ENCODE measurements around the gene CAMK1D. TPM values are rescaled to one million over a fixed set of nuclear protein-coding genes. Genes with fewer than 3 reads are reported as not detected.

Gene CAMK1D
- polyA plus RNA-seq, 1 donor: 8.4 TPM

DNA sequence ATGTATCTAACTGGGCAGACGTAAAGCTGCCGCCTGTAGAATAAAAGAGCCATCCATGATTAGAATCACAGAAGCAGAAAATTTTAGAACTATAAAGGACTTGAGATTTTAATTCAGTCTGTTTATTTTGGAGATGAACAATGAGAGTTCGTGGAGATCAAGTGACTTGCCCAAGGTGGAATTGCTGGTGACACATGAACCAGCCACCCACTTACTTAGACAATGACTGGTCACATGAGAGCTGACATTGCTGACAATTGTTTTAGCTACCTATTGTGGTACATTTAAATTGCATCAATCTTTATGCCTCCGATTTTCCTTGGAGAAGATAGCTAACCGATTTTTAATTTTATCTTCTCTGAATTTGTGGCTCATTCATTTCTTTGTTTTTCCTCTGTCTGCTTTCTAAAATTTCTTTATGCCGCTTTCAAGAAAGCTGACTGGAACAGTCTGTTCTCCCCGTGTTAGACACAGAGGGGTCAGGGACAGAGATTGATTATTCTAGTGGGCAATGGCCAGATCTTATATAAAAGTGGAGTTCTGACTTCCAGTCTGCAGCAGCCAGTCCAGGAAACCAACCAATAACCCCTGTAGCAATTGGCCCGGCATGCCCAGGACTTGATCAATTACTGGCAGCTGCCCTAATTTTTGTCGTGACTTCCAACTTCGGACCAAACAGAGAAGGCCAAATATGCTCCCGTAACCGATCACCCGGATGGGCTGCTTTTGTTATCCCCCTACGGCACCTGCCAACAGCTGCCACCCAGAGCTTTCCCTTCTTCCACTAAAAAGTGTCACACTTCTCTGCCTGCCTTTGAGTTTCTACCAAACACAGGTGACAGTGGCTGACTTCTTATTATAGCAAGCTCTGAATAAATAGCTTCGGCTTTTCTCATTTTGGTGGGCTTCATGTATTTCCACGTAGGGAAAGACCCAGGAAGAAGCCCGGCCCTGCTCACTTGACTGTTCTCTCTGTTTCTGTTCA, 241.6 kb downstream of the CAMK1D start:
- Histone ChIP-seq H3K27me3 (ENCODE audit: control insufficient read depth, insufficient read depth, low read length) (no peaks in the 10 kb centered on the region), H3K36me3 (ENCODE audit: control insufficient read depth, insufficient read depth, low read length) (no peaks in the 10 kb centered on the region), H3K4me1 (ENCODE audit: control insufficient read depth, insufficient read depth, low read length) (no peaks in the 10 kb centered on the region), H3K27ac (ENCODE audit: low read length) (no peak overlapping the region), H3K9me3 (ENCODE audit: control insufficient read depth, low read depth, low read length) (no peaks in the 10 kb centered on the region), H3K4me3 (ENCODE audit: low read length) (no peak overlapping the region)
- DNase-seq: no peak
- WGBS (ENCODE audit: insufficient coverage, low lambda C conversion rate): 96% methylated on average over 5 of the region's 17 CpGs

DNA sequence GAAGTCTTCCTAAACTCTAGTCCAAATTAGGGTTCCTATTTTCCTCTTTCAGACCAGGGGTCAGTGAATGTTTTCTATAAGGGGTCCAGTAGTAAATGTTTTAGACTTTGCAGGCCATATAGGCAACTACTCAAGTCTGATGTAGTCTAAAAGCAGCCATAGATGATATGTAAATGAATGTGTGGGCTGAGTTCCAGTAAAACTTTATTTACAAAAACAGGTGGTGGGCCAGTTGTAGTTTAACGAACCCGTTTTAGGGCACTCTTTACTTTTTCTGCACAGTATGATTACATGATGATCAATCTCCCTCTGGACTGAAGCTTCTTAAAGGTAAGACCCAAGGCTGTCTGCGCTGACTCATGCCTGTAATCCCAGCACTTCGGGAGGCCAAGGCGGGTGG, 243.6 kb downstream of the CAMK1D start:
- no peaks in the 10 kb centered on the region for H3K27me3 ChIP-seq (ENCODE audit: control insufficient read depth, insufficient read depth, low read length)
- H3K27ac ChIP-seq (ENCODE audit: low read length): no peak overlapping the region
- WGBS (ENCODE audit: insufficient coverage, low lambda C conversion rate): no CpG with 5 or more reads among the region's 5 CpGs
- H3K36me3 ChIP-seq (ENCODE audit: control insufficient read depth, insufficient read depth, low read length): no peaks in the 10 kb centered on the region
- H3K4me1 ChIP-seq (ENCODE audit: control insufficient read depth, insufficient read depth, low read length): no peaks in the 10 kb centered on the region
- no peak for DNase-seq
- no peaks in the 10 kb centered on the region for H3K9me3 ChIP-seq (ENCODE audit: control insufficient read depth, low read depth, low read length)
- no peak overlapping the region for H3K4me3 ChIP-seq (ENCODE audit: low read length)

DNA sequence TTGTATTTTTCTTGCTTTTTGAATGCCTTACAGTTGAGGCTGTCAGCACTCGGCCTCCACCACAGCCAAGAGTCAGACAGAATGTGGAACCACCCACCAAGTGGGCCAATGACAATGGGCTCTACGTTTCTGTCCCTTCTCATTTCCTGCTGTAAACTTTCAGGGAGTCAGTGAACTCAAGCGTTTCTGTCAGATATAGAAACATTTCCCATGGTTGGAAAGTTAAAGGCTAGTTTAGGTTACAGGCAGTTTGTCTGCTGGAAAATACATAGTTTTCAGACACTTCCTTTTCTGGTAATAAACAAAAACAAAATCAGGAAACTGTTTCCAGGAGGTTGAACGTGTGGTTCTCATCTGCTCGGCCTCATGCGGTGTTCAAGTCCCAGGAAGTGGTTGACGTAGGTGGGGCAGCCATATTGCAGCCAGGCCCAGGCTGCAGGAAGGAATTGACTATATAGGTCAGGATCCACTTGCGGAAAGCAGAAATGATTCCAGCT, 245.1 kb downstream of the CAMK1D start:
- DNase-seq: peak in 1 of 2 donors; percentile 34
- H3K27ac ChIP-seq (ENCODE audit: low read length): no peak overlapping the region
- H3K4me3 ChIP-seq (ENCODE audit: low read length): no peak overlapping the region
- no peaks in the 10 kb centered on the region for H3K9me3 ChIP-seq (ENCODE audit: control insufficient read depth, low read depth, low read length)
- H3K27me3 ChIP-seq (ENCODE audit: control insufficient read depth, insufficient read depth, low read length): no peaks in the 10 kb centered on the region
- no peaks in the 10 kb centered on the region for H3K36me3 ChIP-seq (ENCODE audit: control insufficient read depth, insufficient read depth, low read length)
- 86% methylated on average over 1 of the region's 8 CpGs for WGBS (ENCODE audit: insufficient coverage, low lambda C conversion rate)
- H3K4me1 ChIP-seq (ENCODE audit: control insufficient read depth, insufficient read depth, low read length): no peaks in the 10 kb centered on the region

DNA sequence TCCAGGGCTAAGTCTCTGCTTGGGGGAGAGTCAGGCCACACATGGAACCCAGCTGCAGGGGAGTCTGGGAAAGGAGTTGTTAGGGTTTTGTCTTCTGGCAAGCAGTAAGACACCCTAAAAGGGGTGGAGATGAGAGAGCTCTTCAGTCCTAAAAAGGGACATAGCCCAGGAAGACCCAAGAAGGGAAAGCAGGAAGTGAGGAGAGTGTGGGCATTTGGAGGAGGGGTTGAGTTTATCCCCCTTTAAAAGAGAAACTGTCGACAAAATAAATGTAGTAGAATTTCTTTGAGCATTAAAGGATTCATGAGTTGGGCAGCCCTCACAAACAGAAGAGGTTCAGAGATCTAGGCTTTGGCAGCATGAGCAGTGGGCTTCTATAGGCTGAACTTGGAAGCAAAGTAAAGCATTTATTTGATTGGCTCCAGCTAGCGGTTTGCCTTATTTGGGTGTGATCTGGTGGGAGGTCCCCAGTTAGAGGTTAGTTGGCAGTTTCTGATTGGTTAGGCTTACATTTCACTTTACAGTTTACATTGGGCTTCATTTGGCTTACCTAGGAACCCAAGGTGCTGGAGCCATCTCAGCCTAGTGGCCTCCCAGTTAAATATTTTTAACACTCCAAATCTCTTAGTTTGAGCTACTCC, 246.7 kb downstream of the CAMK1D start:
- Histone ChIP-seq H3K36me3 (ENCODE audit: control insufficient read depth, insufficient read depth, low read length) (no peaks in the 10 kb centered on the region), H3K4me3 (ENCODE audit: low read length) (no peak overlapping the region), H3K4me1 (ENCODE audit: control insufficient read depth, insufficient read depth, low read length) (no peaks in the 10 kb centered on the region), H3K27ac (ENCODE audit: low read length) (no peak overlapping the region), H3K9me3 (ENCODE audit: control insufficient read depth, low read depth, low read length) (no peaks in the 10 kb centered on the region), H3K27me3 (ENCODE audit: control insufficient read depth, insufficient read depth, low read length) (no peaks in the 10 kb centered on the region)
- WGBS (ENCODE audit: insufficient coverage, low lambda C conversion rate): no CpG with 5 or more reads among the region's 2 CpGs
- no peak for DNase-seq

DNA sequence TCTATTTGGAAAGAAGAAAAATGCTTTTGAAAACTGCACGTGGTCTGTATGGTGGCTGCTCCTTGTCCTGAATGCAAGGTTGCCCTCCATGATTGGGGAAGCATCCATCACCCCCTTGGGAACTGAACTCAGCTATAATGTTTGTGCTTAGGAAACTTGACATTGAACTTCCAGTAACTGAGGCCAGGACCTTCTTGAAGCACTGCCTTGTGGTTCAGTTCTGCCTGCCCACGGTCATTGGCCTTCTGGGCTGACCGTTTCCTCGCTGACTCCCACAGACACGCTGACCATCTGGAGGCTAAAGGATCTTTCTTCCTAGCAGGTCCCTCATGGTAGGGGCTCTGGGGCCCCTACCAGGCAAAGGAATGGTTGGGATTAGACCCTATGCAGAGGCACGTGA, 247.8 kb downstream of the CAMK1D start:
- no CpG with 5 or more reads among the region's 6 CpGs for WGBS (ENCODE audit: insufficient coverage, low lambda C conversion rate)
- H3K36me3 ChIP-seq (ENCODE audit: control insufficient read depth, insufficient read depth, low read length): no peaks in the 10 kb centered on the region

DNA sequence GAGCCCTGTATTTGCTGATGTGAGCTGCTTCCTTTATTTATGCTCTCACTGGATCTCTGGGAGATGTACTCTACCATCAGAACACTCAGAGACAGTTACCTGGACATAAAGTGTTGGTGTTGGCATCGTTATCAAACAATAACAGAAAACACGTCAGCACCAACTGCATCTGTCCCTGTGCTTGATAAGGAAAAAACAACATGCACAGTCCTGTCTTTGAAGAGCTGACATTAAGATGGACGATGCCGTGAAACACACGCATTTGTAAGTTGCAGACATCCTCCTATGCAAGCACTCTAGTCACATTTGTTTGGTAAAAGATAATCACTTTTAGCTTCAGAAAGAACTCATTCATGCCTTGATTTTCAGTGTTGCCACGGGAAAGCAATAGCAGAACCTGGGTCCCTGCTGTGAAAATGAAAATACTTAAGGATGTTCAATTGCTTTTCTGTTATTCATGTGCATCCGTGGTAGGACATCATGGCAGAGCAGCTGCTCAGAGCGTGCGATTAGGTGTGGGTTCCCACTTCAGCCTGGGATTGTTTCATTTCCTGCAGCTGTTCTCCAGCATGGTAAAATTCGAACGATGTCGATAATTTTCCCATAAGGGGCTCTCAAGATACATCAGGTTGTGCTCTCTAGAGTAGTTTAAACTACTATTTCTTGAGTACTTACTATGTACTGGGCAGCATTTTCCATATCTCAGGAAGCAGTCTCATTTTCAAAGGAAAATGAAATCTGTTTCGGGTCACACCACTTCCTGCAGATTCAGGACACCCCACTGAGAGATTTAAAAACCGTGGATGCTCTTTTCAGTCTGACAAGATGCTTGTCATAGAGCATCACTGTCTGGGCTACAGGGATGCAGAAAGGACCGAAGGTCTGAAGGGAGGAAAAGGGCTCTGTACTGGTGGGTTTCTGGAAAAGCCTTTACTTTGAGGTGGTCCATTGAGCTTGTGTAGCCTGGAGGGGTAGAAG, 248.7 kb downstream of the CAMK1D start:
- WGBS (ENCODE audit: insufficient coverage, low lambda C conversion rate): no CpG with 5 or more reads among the region's 15 CpGs

More for the DNA sequence above, 247.8 kb downstream of the CAMK1D start:
- Histone ChIP-seq H3K27me3 (ENCODE audit: control insufficient read depth, insufficient read depth, low read length) (no peaks in the 10 kb centered on the region), H3K9me3 (ENCODE audit: control insufficient read depth, low read depth, low read length) (no peaks in the 10 kb centered on the region), H3K4me1 (ENCODE audit: control insufficient read depth, insufficient read depth, low read length) (no peaks in the 10 kb centered on the region), H3K27ac (ENCODE audit: low read length) (no peak overlapping the region), H3K4me3 (ENCODE audit: low read length) (no peak overlapping the region)
- DNase-seq: no peak

DNA sequence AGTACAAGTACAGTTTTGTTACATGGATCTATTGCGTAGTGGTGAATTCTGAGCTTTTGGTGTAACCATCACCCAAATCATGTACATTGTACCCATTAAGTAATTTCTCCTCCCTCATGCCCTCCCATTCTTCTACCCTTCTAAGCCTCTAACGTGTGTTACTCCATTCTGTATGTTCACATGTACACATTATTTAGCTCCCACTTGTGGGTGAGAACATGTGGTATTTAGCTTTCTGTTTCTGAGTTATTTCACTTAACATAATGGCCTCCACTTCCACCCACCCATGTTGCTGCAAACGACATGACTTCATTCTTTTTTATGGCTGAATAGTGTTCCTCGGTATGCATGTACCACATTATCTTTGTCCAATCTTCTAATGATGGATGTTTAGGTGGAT, 251.3 kb downstream of the CAMK1D start:
- Histone ChIP-seq H3K4me3 (ENCODE audit: low read length) (no peak overlapping the region), H3K27ac (ENCODE audit: low read length) (no peak overlapping the region), H3K9me3 (ENCODE audit: control insufficient read depth, low read depth, low read length) (no peaks in the 10 kb centered on the region), H3K27me3 (ENCODE audit: control insufficient read depth, insufficient read depth, low read length) (no peaks in the 10 kb centered on the region), H3K4me1 (ENCODE audit: control insufficient read depth, insufficient read depth, low read length) (peaks cover 25% of the 10 kb centered on the region), H3K36me3 (ENCODE audit: control insufficient read depth, insufficient read depth, low read length) (no peaks in the 10 kb centered on the region)
- DNase-seq: no peak
- WGBS (ENCODE audit: insufficient coverage, low lambda C conversion rate): 100% methylated on average over 1 of the region's 4 CpGs

More for the DNA sequence above, 248.7 kb downstream of the CAMK1D start:
- H3K9me3 ChIP-seq (ENCODE audit: control insufficient read depth, low read depth, low read length): no peaks in the 10 kb centered on the region
- peaks cover 1% of the 10 kb centered on the region for H3K4me1 ChIP-seq (ENCODE audit: control insufficient read depth, insufficient read depth, low read length)
- H3K36me3 ChIP-seq (ENCODE audit: control insufficient read depth, insufficient read depth, low read length): no peaks in the 10 kb centered on the region
- DNase-seq: no peak
- H3K27ac ChIP-seq (ENCODE audit: low read length): no peak overlapping the region
- H3K4me3 ChIP-seq (ENCODE audit: low read length): no peak overlapping the region
- no peaks in the 10 kb centered on the region for H3K27me3 ChIP-seq (ENCODE audit: control insufficient read depth, insufficient read depth, low read length)

DNA sequence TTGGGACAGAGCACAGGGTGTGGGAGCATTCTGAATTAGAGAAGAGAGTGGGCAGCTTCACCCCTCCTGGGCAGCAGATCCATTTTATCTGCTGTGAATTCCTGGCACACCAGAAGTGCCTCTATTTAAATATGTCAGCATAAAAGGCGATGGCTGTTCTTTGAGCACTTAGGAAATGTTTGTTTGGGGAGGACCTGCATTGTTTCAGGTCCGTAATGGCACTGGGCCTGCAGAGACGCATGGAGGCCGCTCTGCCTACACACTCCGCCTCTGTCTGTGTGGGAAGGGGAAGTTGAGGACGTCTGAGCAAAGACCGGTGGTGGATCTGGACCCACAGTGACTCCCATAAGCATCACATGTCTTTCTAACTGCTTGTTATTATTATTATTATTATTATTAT, 253.2 kb downstream of the CAMK1D start:
- DNase-seq: no peak
- Histone ChIP-seq H3K4me1 (ENCODE audit: control insufficient read depth, insufficient read depth, low read length) (peaks cover 39% of the 10 kb centered on the region), H3K9me3 (ENCODE audit: control insufficient read depth, low read depth, low read length) (no peaks in the 10 kb centered on the region), H3K27me3 (ENCODE audit: control insufficient read depth, insufficient read depth, low read length) (no peaks in the 10 kb centered on the region), H3K36me3 (ENCODE audit: control insufficient read depth, insufficient read depth, low read length) (no peaks in the 10 kb centered on the region), H3K27ac (ENCODE audit: low read length) (no peak overlapping the region), H3K4me3 (ENCODE audit: low read length) (no peak overlapping the region)
- no CpG with 5 or more reads among the region's 7 CpGs for WGBS (ENCODE audit: insufficient coverage, low lambda C conversion rate)

DNA sequence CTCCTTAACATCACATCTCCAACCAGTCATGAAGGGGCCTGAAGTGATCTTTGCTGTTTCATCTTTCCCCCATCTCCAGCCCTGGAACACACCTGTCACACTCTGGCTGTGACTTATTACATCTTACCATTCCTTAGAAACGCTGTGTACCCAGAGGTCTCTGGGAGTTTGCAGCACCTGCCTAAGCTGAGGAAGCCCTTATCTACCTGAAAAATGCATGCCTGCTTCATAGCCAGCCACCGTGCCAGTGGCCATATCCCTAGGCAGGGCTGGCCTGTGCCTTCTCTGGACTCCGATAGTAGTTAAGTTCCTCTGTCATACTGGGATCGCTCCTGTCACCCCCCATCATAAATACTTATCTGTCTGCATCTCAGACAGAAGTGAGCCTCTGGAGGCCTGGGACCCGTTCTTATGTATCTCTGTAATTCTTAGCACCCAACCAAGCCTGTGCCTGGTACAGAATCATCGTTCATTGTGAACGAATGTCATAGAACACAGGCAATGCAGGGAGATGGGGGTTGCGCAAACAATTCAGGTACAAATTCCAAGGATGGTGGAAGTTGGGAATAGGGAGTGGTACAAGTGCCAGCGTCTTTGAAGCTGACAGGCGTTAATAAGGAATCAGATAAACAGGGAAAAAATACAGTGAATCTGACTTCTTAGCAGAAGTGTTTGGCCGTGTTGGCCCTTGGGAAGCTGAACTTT, 254.6 kb downstream of the CAMK1D start:
- DNase-seq: peak; percentile 77 to 92
- Histone ChIP-seq H3K27ac (ENCODE audit: low read length) (peak overlapping the region; percentile 60), H3K4me1 (ENCODE audit: control insufficient read depth, insufficient read depth, low read length) (peaks cover 39% of the 10 kb centered on the region), H3K4me3 (ENCODE audit: low read length) (no peak overlapping the region), H3K9me3 (ENCODE audit: control insufficient read depth, low read depth, low read length) (no peaks in the 10 kb centered on the region), H3K36me3 (ENCODE audit: control insufficient read depth, insufficient read depth, low read length) (no peaks in the 10 kb centered on the region), H3K27me3 (ENCODE audit: control insufficient read depth, insufficient read depth, low read length) (no peaks in the 10 kb centered on the region)
- 60% methylated on average over 1 of the region's 11 CpGs for WGBS (ENCODE audit: insufficient coverage, low lambda C conversion rate)

Measured in large intestine (tissue), 3 donors.